Keratinocyte (primary cell): ENCODE results near the gene ZNF691. TPM values are rescaled to one million over a fixed set of nuclear protein-coding genes. Genes with fewer than 3 reads are reported as not detected.

ENCODE experiments used
- DNase-seq: peaks from one replicate; pipeline ENCODE4 v3.0.0-alpha.2; 2011; ENCODE audit warnings: low read depth, missing footprints, low spot score
- FAIRE-seq: peaks from 2 replicates; lab custom pipeline; 2011; peaks lifted over from hg19 to GRCh38; lab: Jason Lieb, UNC
- H2AFZ ChIP-seq: 2 replicates; pipeline ENCODE4 v1.6.0; 2012; ENCODE audit warnings: low read length, control low read depth, inconsistent platforms; ENCODE audit not compliant: control insufficient read depth
- H3K27ac ChIP-seq: 2 replicates; pipeline ENCODE4 v1.5.1; 2011; ENCODE audit warnings: low read length; ENCODE audit not compliant: control insufficient read depth, insufficient read depth
- H3K27me3 ChIP-seq: 3 replicates; pipeline ENCODE4 v1.6.0; 2011; ENCODE audit warnings: low read length; ENCODE audit not compliant: control insufficient read depth, insufficient read depth; ENCODE audit errors: extremely low read depth
- H3K36me3 ChIP-seq, 2 experiments: 2 replicates in 1 of 2; 3 replicates in 1 of 2; pipeline ENCODE4 v1.5.1; 2011; ENCODE audit warnings: low read length in 2 of 2, mild to moderate bottlenecking in 1 of 2; ENCODE audit not compliant: control insufficient read depth in 2 of 2, insufficient read depth in 2 of 2; ENCODE audit errors: extremely low read depth in 1 of 2
- H3K4me1 ChIP-seq: 3 replicates; pipeline ENCODE4 v1.5.1; 2011; ENCODE audit warnings: low read length; ENCODE audit not compliant: control insufficient read depth, insufficient read depth; ENCODE audit errors: extremely low read depth
- H3K4me2 ChIP-seq: 3 replicates; pipeline ENCODE4 v1.6.0; 2011; ENCODE audit warnings: low read depth, low read length; ENCODE audit not compliant: control insufficient read depth, insufficient read depth; ENCODE audit errors: extremely low read depth
- H3K4me3 ChIP-seq, 3 experiments: fragments of 200-600 bp in 1 of 3; sonication (generic) in 1 of 3; 2 replicates in 2 of 3; 3 replicates in 1 of 3; pipeline ENCODE4 v1.5.1; 2011 to 2016; ENCODE audit warnings: low read length in 3 of 3, mild to moderate bottlenecking in 3 of 3, control low read depth in 2 of 3, inconsistent platforms in 1 of 3, low read depth in 1 of 3, mixed read lengths in 1 of 3, mixed run types in 1 of 3, moderate library complexity in 1 of 3; ENCODE audit not compliant: control insufficient read depth in 2 of 3, insufficient read depth in 2 of 3; ENCODE audit errors: extremely low read depth in 1 of 3
- H3K79me2 ChIP-seq: 2 replicates; pipeline ENCODE4 v1.6.0; 2012; ENCODE audit warnings: low read length; ENCODE audit not compliant: control insufficient read depth, insufficient read depth
- H3K9ac ChIP-seq: 3 replicates; pipeline ENCODE4 v1.6.0; 2011; ENCODE audit warnings: low read length; ENCODE audit not compliant: control insufficient read depth, insufficient read depth; ENCODE audit errors: extremely low read depth
- H3K9me1 ChIP-seq: 3 replicates; pipeline ENCODE4 v1.6.0; 2011; ENCODE audit warnings: low read length; ENCODE audit not compliant: control insufficient read depth, insufficient read depth; ENCODE audit errors: extremely low read depth
- H3K9me3 ChIP-seq: 2 replicates; pipeline ENCODE4 v1.5.1; 2012; ENCODE audit warnings: low read depth, low read length; ENCODE audit not compliant: control insufficient read depth
- H4K20me1 ChIP-seq: 3 replicates; pipeline ENCODE4 v1.6.0; 2011; ENCODE audit warnings: low read length; ENCODE audit not compliant: control insufficient read depth, insufficient read depth; ENCODE audit errors: extremely low read depth
- CTCF ChIP-seq, 3 experiments: IDR thresholded peaks in 1 of 3; conservative IDR thresholded peaks in 1 of 3; optimal IDR thresholded peaks in 1 of 3; 2 replicates in 2 of 3; 3 replicates in 1 of 3; pipeline versions ENCODE3 to v1.5.1; 2011; ENCODE audit warnings: low read length in 3 of 3, mild to moderate bottlenecking in 3 of 3, moderate library complexity in 2 of 3, control low read depth in 1 of 3, inconsistent platforms in 1 of 3; ENCODE audit not compliant: insufficient read depth in 2 of 3; ENCODE audit errors: extremely low read depth in 1 of 3
- EZH2 ChIP-seq: IDR thresholded peaks from one replicate; pipeline ENCODE4 v1.6.1; 2012; ENCODE audit warnings: inconsistent platforms, mild to moderate bottlenecking, low read length, moderate library complexity
- dilution Hi-C: fragments of 300-500 bp; cut with MboI; formaldehyde crosslinking; loops from one replicate; pipeline ENCODE4 v1.7.0; 2020; ENCODE audit warnings: low sequenced_read_pairs; ENCODE audit not compliant: extremely low pct_ligation_motif_present
- polyA plus RNA-seq, 5 experiments: library from polyadenylated mRNA; depleted of rRNA in 3 of 5; stranded (reverse) in 3 of 5; stranded (forward) in 1 of 5; unstranded in 1 of 5; fragments of >200 nt; gene quantifications; 1 replicate in 1 of 5; 2 replicates in 3 of 5; 3 replicates in 1 of 5; pipeline versions ENCODE4 v1.2.1 to v1.2.3, GENCODE V29; 2011 to 2012; ENCODE audit warnings: missing spikeins in 2 of 5, low read depth in 1 of 5, low replicate concordance in 1 of 5

Gene ZNF691
- polyA plus RNA-seq, 1 donor (not counting 4 experiments of a cell fraction or from before 2014, with no cell fraction given) = 3.8 TPM

GRCh38 chr1:42806171-42806570 is 40.2 kb upstream of the ZNF691 start:
- H3K27ac ChIP-seq = no peak overlapping the region
- no peak overlapping the region for H3K4me3 ChIP-seq
- H3K4me2 ChIP-seq = no peak overlapping the region
- no peaks in the 10 kb centered on the region for H3K79me2 ChIP-seq
- no peaks in the 10 kb centered on the region for H3K27me3 ChIP-seq
- H3K9me1 ChIP-seq = no peaks in the 10 kb centered on the region
- FAIRE-seq = no peak
- dilution Hi-C loops = no loop called here
- H3K4me1 ChIP-seq = no peaks in the 10 kb centered on the region
- H2AFZ ChIP-seq = no peak overlapping the region
- no peaks in the 10 kb centered on the region for H3K36me3 ChIP-seq
- no peaks in the 10 kb centered on the region for H3K9me3 ChIP-seq
- no peaks in the 10 kb centered on the region for H4K20me1 ChIP-seq
- no peak for DNase-seq
- H3K9ac ChIP-seq = no peak overlapping the region
- no peak for TF ChIP-seq EZH2
- no peak for TF ChIP-seq CTCF (optimal IDR thresholded peaks at IDR 0.05 in 1 of 3, IDR thresholded peaks at IDR 0.05 in 1 of 3, conservative IDR thresholded peaks at IDR 0.05 in 1 of 3; ENCODE audit: extremely low read depth in 1 of 3, insufficient read depth in 2 of 3, low read length in 3 of 3)

GRCh38 chr1:42806593-42806992 is 39.8 kb upstream of the ZNF691 start:
- H3K36me3 ChIP-seq = no peaks in the 10 kb centered on the region
- dilution Hi-C loops = no loop called here
- H3K4me2 ChIP-seq = no peak overlapping the region
- no peak overlapping the region for H3K4me3 ChIP-seq
- DNase-seq = no peak
- no peaks in the 10 kb centered on the region for H3K9me1 ChIP-seq
- FAIRE-seq = no peak
- no peaks in the 10 kb centered on the region for H4K20me1 ChIP-seq
- no peaks in the 10 kb centered on the region for H3K4me1 ChIP-seq
- no peaks in the 10 kb centered on the region for H3K27me3 ChIP-seq
- no peaks in the 10 kb centered on the region for H3K9me3 ChIP-seq
- no peak overlapping the region for H3K9ac ChIP-seq
- no peak overlapping the region for H3K27ac ChIP-seq
- no peak overlapping the region for H2AFZ ChIP-seq
- TF ChIP-seq CTCF (optimal IDR thresholded peaks at IDR 0.05 in 1 of 3, IDR thresholded peaks at IDR 0.05 in 1 of 3, conservative IDR thresholded peaks at IDR 0.05 in 1 of 3; ENCODE audit: extremely low read depth in 1 of 3, insufficient read depth in 2 of 3, low read length in 3 of 3) (no peak), EZH2 (no peak)
- no peaks in the 10 kb centered on the region for H3K79me2 ChIP-seq
